H1 (cell line): ENCODE results near the gene PTPRG. TPM values are rescaled to one million over a fixed set of nuclear protein-coding genes. Genes with fewer than 3 reads are reported as not detected.

Experiments
- E2F6 ChIP-seq: IDR thresholded peaks from 2 replicates; pipeline ENCODE4 v1.6.1; 2012; ENCODE audit warnings: inconsistent platforms
- EP300 ChIP-seq, 2 experiments: IDR thresholded peaks; 1 replicate in 1 of 2; 2 replicates in 1 of 2; pipeline ENCODE4 v1.6.1; 2011 to 2012; ENCODE audit warnings: low read depth in 2 of 2, low read length in 2 of 2, mild to moderate bottlenecking in 2 of 2, borderline replicate concordance in 1 of 2, inconsistent platforms in 1 of 2, moderate library complexity in 1 of 2
- SIRT6 ChIP-seq: IDR thresholded peaks from one replicate; pipeline ENCODE4 v1.7.1; 2012; ENCODE audit warnings: low read length, inconsistent platforms
- SIX5 ChIP-seq: IDR thresholded peaks from 2 replicates; pipeline ENCODE4 v1.6.1; 2011; ENCODE audit warnings: mild to moderate bottlenecking, low read depth, low read length
- SP1 ChIP-seq: IDR thresholded peaks from 2 replicates; pipeline ENCODE4 v1.6.1; 2011; ENCODE audit warnings: low read depth, low read length
- SP4 ChIP-seq: IDR thresholded peaks from 2 replicates; pipeline ENCODE4 v1.6.1; 2012; ENCODE audit warnings: low read length, inconsistent platforms
- TAF1 ChIP-seq: IDR thresholded peaks from 2 replicates; pipeline ENCODE4 v1.6.1; 2011; ENCODE audit warnings: mild to moderate bottlenecking, low read depth, low read length
- polyA plus RNA-seq, 7 experiments: library from polyadenylated mRNA; depleted of rRNA in 3 of 7; stranded (reverse) in 5 of 7; unstranded in 2 of 7; fragments of >200 nt in 5 of 7; fragments of 200-250 nt in 2 of 7; gene quantifications; 1 replicate in 5 of 7; 2 replicates in 1 of 7; 4 replicates in 1 of 7; pipeline versions ENCODE4 v1.2.1 to v1.2.3, GENCODE V29; 2011 to 2013; ENCODE audit warnings: missing spikeins in 2 of 7, mixed read lengths in 2 of 7
- total RNA-seq: library from RNA; stranded (reverse); fragmentation: NEBNext Ultra II Directional; extraction: Animal tissue kit (Norgen Biotek cat#: 25700); gene quantifications from 2 replicates; pipeline ENCODE4 v1.2.1, GENCODE V29; 2021
- TF ChIP-seq, protein P1 (sequence below), 3 experiments: IDR thresholded peaks; 1 replicate in 2 of 3; 2 replicates in 1 of 3; pipeline versions ENCODE4 v1.5.1 to v1.6.1; 2011; ENCODE audit warnings: low read length in 3 of 3, mild to moderate bottlenecking in 3 of 3, inconsistent platforms in 2 of 3, low read depth in 1 of 3, moderate library complexity in 1 of 3; ENCODE audit not compliant: insufficient read depth in 1 of 3; ENCODE audit errors: control extremely low read depth in 1 of 3
- TF ChIP-seq, protein P2 (sequence below): IDR thresholded peaks from 2 replicates; pipeline ENCODE4 v1.6.1; 2012; ENCODE audit warnings: low read length, inconsistent platforms

Gene PTPRG
- total and polyA plus RNA-seq, 2 of the 8 experiments (the other 6 are each of a cell fraction or from before 2014, with no cell fraction given): 23.3 to 96.2 TPM

DNA sequence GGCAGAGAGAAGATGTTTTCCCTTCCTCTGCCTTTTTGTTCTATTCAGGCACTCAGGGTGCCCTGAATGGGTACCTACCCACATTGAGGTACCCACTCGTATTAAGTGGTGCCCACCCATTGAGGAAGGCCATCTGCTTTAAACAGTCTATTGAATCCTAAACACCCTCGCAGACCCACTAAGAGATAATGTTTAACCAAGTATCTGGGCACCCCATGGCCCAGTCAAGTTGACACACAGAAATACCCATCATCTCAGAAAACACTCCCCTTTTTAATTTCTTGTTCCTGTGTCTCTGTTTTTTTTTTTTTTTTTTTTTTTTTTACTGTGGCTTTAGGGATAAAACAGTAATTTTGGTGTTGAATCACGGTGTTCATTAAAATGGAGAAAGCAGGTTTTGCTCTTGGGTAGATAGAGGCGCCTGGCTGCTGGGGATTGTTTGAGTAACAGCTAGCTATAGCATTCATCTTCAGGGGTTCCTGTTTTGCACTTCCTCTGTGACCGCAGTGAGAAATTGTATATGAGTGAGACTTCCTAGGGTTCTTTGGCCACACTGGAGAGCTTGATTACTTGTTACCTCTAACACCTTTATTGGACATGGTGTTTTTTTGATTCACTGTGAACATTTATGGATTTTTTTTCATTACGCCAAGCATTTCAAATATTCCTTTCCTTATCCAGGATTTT, 259.1 kb downstream of the PTPRG start (continued):
- TF ChIP-seq, protein P1, sequence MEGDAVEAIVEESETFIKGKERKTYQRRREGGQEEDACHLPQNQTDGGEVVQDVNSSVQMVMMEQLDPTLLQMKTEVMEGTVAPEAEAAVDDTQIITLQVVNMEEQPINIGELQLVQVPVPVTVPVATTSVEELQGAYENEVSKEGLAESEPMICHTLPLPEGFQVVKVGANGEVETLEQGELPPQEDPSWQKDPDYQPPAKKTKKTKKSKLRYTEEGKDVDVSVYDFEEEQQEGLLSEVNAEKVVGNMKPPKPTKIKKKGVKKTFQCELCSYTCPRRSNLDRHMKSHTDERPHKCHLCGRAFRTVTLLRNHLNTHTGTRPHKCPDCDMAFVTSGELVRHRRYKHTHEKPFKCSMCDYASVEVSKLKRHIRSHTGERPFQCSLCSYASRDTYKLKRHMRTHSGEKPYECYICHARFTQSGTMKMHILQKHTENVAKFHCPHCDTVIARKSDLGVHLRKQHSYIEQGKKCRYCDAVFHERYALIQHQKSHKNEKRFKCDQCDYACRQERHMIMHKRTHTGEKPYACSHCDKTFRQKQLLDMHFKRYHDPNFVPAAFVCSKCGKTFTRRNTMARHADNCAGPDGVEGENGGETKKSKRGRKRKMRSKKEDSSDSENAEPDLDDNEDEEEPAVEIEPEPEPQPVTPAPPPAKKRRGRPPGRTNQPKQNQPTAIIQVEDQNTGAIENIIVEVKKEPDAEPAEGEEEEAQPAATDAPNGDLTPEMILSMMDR (IDR thresholded peaks at IDR 0.05; ENCODE audit: control extremely low read depth in 1 of 3, insufficient read depth in 1 of 3, low read depth in 1 of 3, low read length in 3 of 3): no peak
- no peak for TF ChIP-seq SIX5
- TF ChIP-seq TAF1: no peak
- no peak for TF ChIP-seq SP4
- TF ChIP-seq E2F6: no peak
- TF ChIP-seq EP300 (IDR thresholded peaks at IDR 0.05; ENCODE audit: borderline replicate concordance in 1 of 2, low read depth in 2 of 2, low read length in 2 of 2): no peak
- TF ChIP-seq, protein P2, sequence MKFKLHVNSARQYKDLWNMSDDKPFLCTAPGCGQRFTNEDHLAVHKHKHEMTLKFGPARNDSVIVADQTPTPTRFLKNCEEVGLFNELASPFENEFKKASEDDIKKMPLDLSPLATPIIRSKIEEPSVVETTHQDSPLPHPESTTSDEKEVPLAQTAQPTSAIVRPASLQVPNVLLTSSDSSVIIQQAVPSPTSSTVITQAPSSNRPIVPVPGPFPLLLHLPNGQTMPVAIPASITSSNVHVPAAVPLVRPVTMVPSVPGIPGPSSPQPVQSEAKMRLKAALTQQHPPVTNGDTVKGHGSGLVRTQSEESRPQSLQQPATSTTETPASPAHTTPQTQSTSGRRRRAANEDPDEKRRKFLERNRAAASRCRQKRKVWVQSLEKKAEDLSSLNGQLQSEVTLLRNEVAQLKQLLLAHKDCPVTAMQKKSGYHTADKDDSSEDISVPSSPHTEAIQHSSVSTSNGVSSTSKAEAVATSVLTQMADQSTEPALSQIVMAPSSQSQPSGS: no peak
- TF ChIP-seq SP1: no peak
- no peak for TF ChIP-seq SIRT6
